ENCODE data around the gene C6orf132.

- TF ChIP-seq CTCF (IDR thresholded peaks at IDR 0.05; ENCODE audit: low read depth, low read length) (no peak), EZH2phosphoT487 (IDR thresholded peaks at IDR 0.05; ENCODE audit: low read depth) (no peak)
These were observed 9.6 kb upstream of the C6orf132 start for GRCh38 chr6:42152024-42152423.
